Testis (tissue), 2 donors: Measurements from ENCODE around the gene LRPAP1.
"Not testable (repeated sequence)": the region's sequence is repeated elsewhere in the genome, so short reads cannot be mapped to it uniquely, and the experiment has no call there.

Source experiments
- POLR2A ChIP-seq: fragments of 450-650 bp; IDR thresholded peaks from one replicate; pipeline ENCODE4 v1.6.1; 2017; ENCODE audit warnings: antibody characterized with exemption, mild to moderate bottlenecking, moderate library complexity
- TF ChIP-seq, protein P1 (sequence below), 3 experiments: fragments of 450-650 bp in 2 of 3; fragments of 200-600 bp in 1 of 3; sonication (generic) in 1 of 3; IDR thresholded peaks; one replicate each; pipeline ENCODE4 v1.5.1; 2016 to 2019; ENCODE audit warnings: antibody characterized with exemption in 3 of 3, mild to moderate bottlenecking in 2 of 3, moderate library complexity in 1 of 3

DNA sequence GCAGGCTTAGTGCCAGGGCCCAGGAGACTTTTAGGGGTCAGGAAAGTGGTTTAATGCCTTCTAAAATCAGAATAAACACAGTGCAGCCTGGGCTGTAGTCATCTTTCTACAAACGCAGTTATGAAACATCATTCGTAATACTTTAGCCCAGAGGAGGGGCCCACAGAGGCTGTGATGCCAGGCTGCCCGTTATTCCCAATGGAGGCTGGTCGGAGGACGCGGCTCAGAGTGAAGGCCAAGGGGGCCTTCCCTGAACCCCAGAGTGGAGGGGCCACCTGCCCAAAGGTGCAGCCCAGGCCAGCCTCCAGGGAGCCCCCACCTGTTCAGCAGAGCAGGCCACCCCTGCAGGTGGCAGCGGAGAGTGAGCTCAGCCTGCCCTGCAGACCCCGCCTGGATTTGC lies 29.9 kb upstream of the LRPAP1 start:
- not testable (repeated sequence) for TF ChIP-seq POLR2A
- TF ChIP-seq, protein P1, sequence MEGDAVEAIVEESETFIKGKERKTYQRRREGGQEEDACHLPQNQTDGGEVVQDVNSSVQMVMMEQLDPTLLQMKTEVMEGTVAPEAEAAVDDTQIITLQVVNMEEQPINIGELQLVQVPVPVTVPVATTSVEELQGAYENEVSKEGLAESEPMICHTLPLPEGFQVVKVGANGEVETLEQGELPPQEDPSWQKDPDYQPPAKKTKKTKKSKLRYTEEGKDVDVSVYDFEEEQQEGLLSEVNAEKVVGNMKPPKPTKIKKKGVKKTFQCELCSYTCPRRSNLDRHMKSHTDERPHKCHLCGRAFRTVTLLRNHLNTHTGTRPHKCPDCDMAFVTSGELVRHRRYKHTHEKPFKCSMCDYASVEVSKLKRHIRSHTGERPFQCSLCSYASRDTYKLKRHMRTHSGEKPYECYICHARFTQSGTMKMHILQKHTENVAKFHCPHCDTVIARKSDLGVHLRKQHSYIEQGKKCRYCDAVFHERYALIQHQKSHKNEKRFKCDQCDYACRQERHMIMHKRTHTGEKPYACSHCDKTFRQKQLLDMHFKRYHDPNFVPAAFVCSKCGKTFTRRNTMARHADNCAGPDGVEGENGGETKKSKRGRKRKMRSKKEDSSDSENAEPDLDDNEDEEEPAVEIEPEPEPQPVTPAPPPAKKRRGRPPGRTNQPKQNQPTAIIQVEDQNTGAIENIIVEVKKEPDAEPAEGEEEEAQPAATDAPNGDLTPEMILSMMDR (IDR thresholded peaks at IDR 0.05): not testable (repeated sequence)
